A549 treated with CpdA at 1 μM for 4 hours (cell line): ENCODE measurements around the gene IDH3B. TPM values are rescaled to one million over a fixed set of nuclear protein-coding genes. Genes with fewer than 3 reads are reported as not detected.

Experiments
- total RNA-seq: library from RNA; stranded (reverse); fragments of 200-300 nt; extraction: Qiagen RNA extraction; gene quantifications from 5 replicates; pipeline ENCODE4 v1.2.3, GENCODE V29; 2022; ENCODE audit warnings: low read depth

The IDH3B gene
- 128 to 135 TPM (median 133 TPM) in 5 replicates for total RNA-seq

GRCh38 chr20:2663887-2664719, at the start of gene IDH3B:
Gene IDH3B (minus strand): TSS chr20:2664216. CDS start chr20:2664188, 28 bp downstream.

GRCh38 chr20:2692036-2692885, 28.2 kb upstream of the IDH3B start, which contains the start of gene EBF4:
Gene EBF4 (plus strand): TSS chr20:2692780. CDS start chr20:2693646, 866 bp downstream.

GRCh38 chr20:2651772-2652723, 12.0 kb downstream of the IDH3B start, which contains the start of gene NOP56:
Gene NOP56 (plus strand): TSS chr20:2652632. CDS start chr20:2652661, 29 bp downstream.

Other genes starting within 250 kb of the IDH3B start
- 866 to 1,067 TPM (median 982 TPM) in 5 replicates for gene SNRPB, start 193.4 kb downstream of the IDH3B start, total RNA-seq
- 13.0 to 15.1 TPM (median 14.1 TPM) in 5 replicates for gene ZNF343, start 155.3 kb downstream of the IDH3B start, total RNA-seq
- gene TMC2, start 127.6 kb downstream of the IDH3B start, total RNA-seq = not detected in 5 replicates
- gene NOP56, start 11.6 kb downstream of the IDH3B start, total RNA-seq = 593 to 697 TPM (median 621 TPM) in 5 replicates
- 2.2 to 4.7 TPM (median 2.4 TPM) in 5 replicates for gene EBF4, start 28.6 kb upstream of the IDH3B start, total RNA-seq
- gene CPXM1, start 136.4 kb upstream of the IDH3B start, total RNA-seq = not detected in 5 replicates
- gene C20orf141, start 150.8 kb upstream of the IDH3B start, total RNA-seq = 0.22 to 0.55 TPM (median 0.35 TPM) in 4 of 5 replicates, not detected in the other
- gene TMEM239, start 152.1 kb upstream of the IDH3B start, total RNA-seq = not detected in 5 replicates
- 20.5 to 32.2 TPM (median 30.2 TPM) in 5 replicates for gene PCED1A, start 176.4 kb upstream of the IDH3B start, total RNA-seq
- 27.4 to 36.9 TPM (median 31.6 TPM) in 5 replicates for gene VPS16, start 176.5 kb upstream of the IDH3B start, total RNA-seq
- gene PTPRA, start 209.3 kb upstream of the IDH3B start, total RNA-seq = 32.1 to 40.1 TPM (median 37.5 TPM) in 5 replicates